OCI-LY7 (cell line): ENCODE results near the gene ARL4A.

Experiments
- EZH2phosphoT487 ChIP-seq: fragments of 200-600 bp; sonication (generic); IDR thresholded peaks from 2 replicates; pipeline ENCODE4 v1.6.1; 2018; ENCODE audit warnings: low read depth, borderline replicate concordance, mild to moderate bottlenecking, mixed run types, antibody characterized with exemption, low read length, moderate library complexity, mixed read lengths
- TF ChIP-seq, protein P1 (sequence below): fragments of 200-600 bp; sonication (generic); conservative IDR thresholded peaks from 2 replicates; pipeline ENCODE4 v1.5.1; 2014; ENCODE audit warnings: mild to moderate bottlenecking, antibody characterized with exemption, low read length, moderate library complexity, mixed read lengths

DNA sequence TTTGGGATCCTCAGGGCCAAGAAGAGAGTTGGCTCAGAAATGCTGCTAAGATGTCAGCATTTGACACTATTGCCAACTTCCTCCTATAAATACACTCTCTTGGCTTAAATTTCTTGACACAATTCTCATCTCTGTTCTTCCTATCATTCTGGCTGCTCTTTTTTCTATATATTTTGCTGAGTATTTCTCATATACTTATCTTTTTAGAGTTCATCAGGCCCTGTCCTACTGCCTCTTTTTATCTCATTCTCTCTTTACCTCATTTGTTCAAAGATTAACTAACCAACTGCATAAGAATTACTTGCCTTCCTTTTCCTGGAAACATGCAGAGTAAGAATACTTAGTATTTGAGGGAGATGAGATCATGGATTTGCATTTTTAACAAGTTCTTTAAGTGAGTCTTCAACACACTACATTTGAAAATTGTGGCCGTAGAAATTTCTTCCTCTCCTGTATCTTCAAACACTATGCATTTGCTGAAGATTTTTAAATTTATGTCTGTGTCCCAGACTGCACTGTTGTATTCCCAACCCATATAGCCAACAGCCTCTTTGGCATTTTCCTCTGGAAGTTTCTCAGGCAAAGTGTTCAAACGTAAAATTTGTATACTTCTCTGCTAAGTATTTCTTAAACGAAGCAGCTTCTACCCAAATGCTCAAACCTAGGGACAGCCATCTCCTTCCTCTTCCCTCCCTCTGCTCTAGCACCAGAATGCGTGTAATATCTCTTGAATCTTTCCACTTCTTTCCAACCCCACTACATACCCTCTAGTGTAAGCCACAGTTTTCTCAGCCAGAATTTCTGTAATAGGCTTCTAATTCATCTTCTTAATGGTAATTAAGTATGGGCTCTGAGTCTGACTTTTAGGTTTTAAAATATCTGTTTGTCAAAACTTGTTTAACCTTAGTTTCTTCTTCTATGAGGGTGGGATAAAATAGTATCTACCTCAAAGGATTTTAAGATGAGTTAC, 35.5 kb downstream of the ARL4A start:
- TF ChIP-seq, protein P1, sequence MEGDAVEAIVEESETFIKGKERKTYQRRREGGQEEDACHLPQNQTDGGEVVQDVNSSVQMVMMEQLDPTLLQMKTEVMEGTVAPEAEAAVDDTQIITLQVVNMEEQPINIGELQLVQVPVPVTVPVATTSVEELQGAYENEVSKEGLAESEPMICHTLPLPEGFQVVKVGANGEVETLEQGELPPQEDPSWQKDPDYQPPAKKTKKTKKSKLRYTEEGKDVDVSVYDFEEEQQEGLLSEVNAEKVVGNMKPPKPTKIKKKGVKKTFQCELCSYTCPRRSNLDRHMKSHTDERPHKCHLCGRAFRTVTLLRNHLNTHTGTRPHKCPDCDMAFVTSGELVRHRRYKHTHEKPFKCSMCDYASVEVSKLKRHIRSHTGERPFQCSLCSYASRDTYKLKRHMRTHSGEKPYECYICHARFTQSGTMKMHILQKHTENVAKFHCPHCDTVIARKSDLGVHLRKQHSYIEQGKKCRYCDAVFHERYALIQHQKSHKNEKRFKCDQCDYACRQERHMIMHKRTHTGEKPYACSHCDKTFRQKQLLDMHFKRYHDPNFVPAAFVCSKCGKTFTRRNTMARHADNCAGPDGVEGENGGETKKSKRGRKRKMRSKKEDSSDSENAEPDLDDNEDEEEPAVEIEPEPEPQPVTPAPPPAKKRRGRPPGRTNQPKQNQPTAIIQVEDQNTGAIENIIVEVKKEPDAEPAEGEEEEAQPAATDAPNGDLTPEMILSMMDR, result no peak
- no peak for TF ChIP-seq EZH2phosphoT487
